Liver (tissue), 9 donors: ENCODE measurements around the gene OR2W3. TPM values are rescaled to one million over a fixed set of nuclear protein-coding genes. Genes with fewer than 3 reads are reported as not detected.

Experiments
- DNase-seq: peaks from one replicate; pipeline ENCODE4 v3.0.0-alpha.2; 2017; ENCODE audit warnings: low spot score
- H3K27ac ChIP-seq, 2 donors: one replicate each; pipeline ENCODE4 v1.7.0; 2013; ENCODE audit warnings: inconsistent platforms in 2 of 2, low read length in 2 of 2, control low read depth in 1 of 2, low read depth in 1 of 2, mild to moderate bottlenecking in 1 of 2
- H3K27me3 ChIP-seq, 4 donors: one replicate each; pipeline versions ENCODE4 v1.6.1 to v1.7.0; 2013; ENCODE audit warnings: low read length in 3 of 4, inconsistent platforms in 1 of 4, mild to moderate bottlenecking in 1 of 4, moderate library complexity in 1 of 4; ENCODE audit not compliant: control insufficient read depth in 4 of 4, insufficient read depth in 4 of 4
- H3K36me3 ChIP-seq, 4 donors: one replicate each; pipeline versions ENCODE4 v1.6.1 to v1.7.0; 2013; ENCODE audit warnings: low read length in 3 of 4, mild to moderate bottlenecking in 3 of 4, low read depth in 1 of 4, moderate library complexity in 1 of 4; ENCODE audit not compliant: control insufficient read depth in 4 of 4, insufficient read depth in 3 of 4
- H3K4me1 ChIP-seq, 4 donors: one replicate each; pipeline versions ENCODE4 v1.6.1 to v1.7.0; 2013; ENCODE audit warnings: low read length in 3 of 4, mild to moderate bottlenecking in 3 of 4, moderate library complexity in 1 of 4; ENCODE audit not compliant: control insufficient read depth in 4 of 4, insufficient read depth in 4 of 4
- H3K4me3 ChIP-seq, 3 donors: one replicate each; pipeline versions ENCODE4 v1.6.1 to v1.7.0; 2013; ENCODE audit warnings: low read length in 3 of 3, control low read depth in 1 of 3, low read depth in 1 of 3, mild to moderate bottlenecking in 1 of 3
- H3K9ac ChIP-seq, 2 donors: one replicate each; pipeline ENCODE4 v1.7.0; 2013; ENCODE audit warnings: low read length in 2 of 2, mild to moderate bottlenecking in 2 of 2, moderate library complexity in 2 of 2, control low read depth in 1 of 2, low read depth in 1 of 2
- H3K9me3 ChIP-seq, 4 donors: one replicate each; pipeline versions ENCODE4 v1.6.1 to v1.7.0; 2013; ENCODE audit warnings: low read length in 3 of 4; ENCODE audit not compliant: control insufficient read depth in 4 of 4
- EGR1 ChIP-seq, 2 donors: IDR thresholded peaks; 2 replicates each; pipeline ENCODE4 v1.6.1; 2016 to 2018; ENCODE audit warnings: antibody characterized with exemption in 2 of 2, low read depth in 2 of 2
- FOXA1 ChIP-seq: IDR thresholded peaks from 2 replicates; pipeline ENCODE4 v1.6.1; 2016; ENCODE audit warnings: antibody characterized with exemption
- FOXA2 ChIP-seq: IDR thresholded peaks from 2 replicates; pipeline ENCODE4 v1.6.1; 2016; ENCODE audit warnings: antibody characterized with exemption
- GABPA ChIP-seq, 2 donors: IDR thresholded peaks in 1 of 2; conservative IDR thresholded peaks in 1 of 2; 2 replicates each; pipeline ENCODE4 v1.6.1; 2016; ENCODE audit warnings: antibody characterized with exemption in 2 of 2, mild to moderate bottlenecking in 1 of 2, moderate library complexity in 1 of 2
- HNF4A ChIP-seq, 2 donors: conservative IDR thresholded peaks; 2 replicates each; pipeline ENCODE4 v1.6.1; 2016; ENCODE audit warnings: antibody characterized with exemption in 2 of 2, mild to moderate bottlenecking in 2 of 2
- JUND ChIP-seq, 2 donors: IDR thresholded peaks; 2 replicates each; pipeline ENCODE4 v1.6.1; 2016; ENCODE audit warnings: antibody characterized with exemption in 2 of 2
- RAD21 ChIP-seq, 2 donors: IDR thresholded peaks; 2 replicates each; pipeline ENCODE4 v1.6.1; 2016; ENCODE audit warnings: antibody characterized with exemption in 2 of 2, mild to moderate bottlenecking in 2 of 2
- RXRA ChIP-seq, 2 donors: IDR thresholded peaks; 2 replicates each; pipeline ENCODE4 v1.6.1; 2017 to 2018; ENCODE audit warnings: antibody characterized with exemption in 2 of 2, mild to moderate bottlenecking in 1 of 2
- YY1 ChIP-seq: IDR thresholded peaks from 2 replicates; pipeline ENCODE4 v1.6.1; 2016; ENCODE audit warnings: antibody characterized with exemption, mild to moderate bottlenecking
- WGBS: extraction: QIAGEN DNeasy Blood & Tissue Kit; methylation state at CpG from one replicate; pipeline ENCODE4 v1.1.7; 2013; 5-methylcytosine and 5-hydroxymethylcytosine counted together
- polyA plus RNA-seq, 2 donors: library from polyadenylated mRNA; stranded (reverse) in 1 of 2; unstranded in 1 of 2; fragments of 200-250 nt in 1 of 2; fragments of >200 nt in 1 of 2; fragmentation: Nextera tagmentation in 1 of 2; extraction: Ambion mirVana in 1 of 2; gene quantifications; one replicate each; pipeline versions ENCODE4 v1.2.1 to v1.2.3, GENCODE V29; 2013 to 2015
- total RNA-seq, 2 donors: library from RNA; depleted of rRNA; stranded (reverse); fragments of >200 nt; gene quantifications; one replicate each; pipeline ENCODE4 v1.2.3, GENCODE V29; 2014
- TF ChIP-seq, protein P1 (sequence below): IDR thresholded peaks from 2 replicates; pipeline ENCODE4 v1.6.1; 2016; ENCODE audit warnings: antibody characterized with exemption, mild to moderate bottlenecking
- TF ChIP-seq, protein P2 (sequence below): IDR thresholded peaks from 2 replicates; pipeline ENCODE4 v1.6.1; 2016; ENCODE audit warnings: antibody characterized with exemption
- TF ChIP-seq, protein P3 (sequence below): IDR thresholded peaks from 2 replicates; pipeline ENCODE4 v1.6.1; 2016; ENCODE audit warnings: antibody characterized with exemption
- TF ChIP-seq, protein P4 (sequence below): IDR thresholded peaks from 2 replicates; pipeline ENCODE4 v1.6.1; 2016; ENCODE audit warnings: antibody characterized with exemption
- donor health status: healthy.
- donor health status: healthy.
- donor health status: healthy.
- donor health status: healthy.
- donor health status: healthy.

Gene OR2W3
- total and polyA plus RNA-seq, 4 donors = 13.4 TPM; not detected in 3

GRCh38 chr1:247904122-247904521 is 8.7 kb downstream of the OR2W3 start:
- Histone ChIP-seq H3K9me3 (peaks cover 0 to 4% (median 0%) of the 10 kb centered on the region in 4 donors), H3K4me3 (no peak overlapping the region), H3K27me3 (no peaks in the 10 kb centered on the region), H3K4me1 (no peaks in the 10 kb centered on the region), H3K9ac (no peak overlapping the region), H3K27ac (no peak overlapping the region), H3K36me3 (no peaks in the 10 kb centered on the region)
- WGBS = 69% methylated on average over 6 of the region's 6 CpGs
- DNase-seq = no peak
- TF ChIP-seq, protein P1, sequence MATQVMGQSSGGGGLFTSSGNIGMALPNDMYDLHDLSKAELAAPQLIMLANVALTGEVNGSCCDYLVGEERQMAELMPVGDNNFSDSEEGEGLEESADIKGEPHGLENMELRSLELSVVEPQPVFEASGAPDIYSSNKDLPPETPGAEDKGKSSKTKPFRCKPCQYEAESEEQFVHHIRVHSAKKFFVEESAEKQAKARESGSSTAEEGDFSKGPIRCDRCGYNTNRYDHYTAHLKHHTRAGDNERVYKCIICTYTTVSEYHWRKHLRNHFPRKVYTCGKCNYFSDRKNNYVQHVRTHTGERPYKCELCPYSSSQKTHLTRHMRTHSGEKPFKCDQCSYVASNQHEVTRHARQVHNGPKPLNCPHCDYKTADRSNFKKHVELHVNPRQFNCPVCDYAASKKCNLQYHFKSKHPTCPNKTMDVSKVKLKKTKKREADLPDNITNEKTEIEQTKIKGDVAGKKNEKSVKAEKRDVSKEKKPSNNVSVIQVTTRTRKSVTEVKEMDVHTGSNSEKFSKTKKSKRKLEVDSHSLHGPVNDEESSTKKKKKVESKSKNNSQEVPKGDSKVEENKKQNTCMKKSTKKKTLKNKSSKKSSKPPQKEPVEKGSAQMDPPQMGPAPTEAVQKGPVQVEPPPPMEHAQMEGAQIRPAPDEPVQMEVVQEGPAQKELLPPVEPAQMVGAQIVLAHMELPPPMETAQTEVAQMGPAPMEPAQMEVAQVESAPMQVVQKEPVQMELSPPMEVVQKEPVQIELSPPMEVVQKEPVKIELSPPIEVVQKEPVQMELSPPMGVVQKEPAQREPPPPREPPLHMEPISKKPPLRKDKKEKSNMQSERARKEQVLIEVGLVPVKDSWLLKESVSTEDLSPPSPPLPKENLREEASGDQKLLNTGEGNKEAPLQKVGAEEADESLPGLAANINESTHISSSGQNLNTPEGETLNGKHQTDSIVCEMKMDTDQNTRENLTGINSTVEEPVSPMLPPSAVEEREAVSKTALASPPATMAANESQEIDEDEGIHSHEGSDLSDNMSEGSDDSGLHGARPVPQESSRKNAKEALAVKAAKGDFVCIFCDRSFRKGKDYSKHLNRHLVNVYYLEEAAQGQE = no peak
- TF ChIP-seq HNF4A (conservative IDR thresholded peaks at IDR 0.05) = no peak
- TF ChIP-seq, protein P2, sequence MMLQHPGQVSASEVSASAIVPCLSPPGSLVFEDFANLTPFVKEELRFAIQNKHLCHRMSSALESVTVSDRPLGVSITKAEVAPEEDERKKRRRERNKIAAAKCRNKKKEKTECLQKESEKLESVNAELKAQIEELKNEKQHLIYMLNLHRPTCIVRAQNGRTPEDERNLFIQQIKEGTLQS = no peak
- TF ChIP-seq RXRA (IDR thresholded peaks at IDR 0.05) = no peak
- TF ChIP-seq, protein P3, sequence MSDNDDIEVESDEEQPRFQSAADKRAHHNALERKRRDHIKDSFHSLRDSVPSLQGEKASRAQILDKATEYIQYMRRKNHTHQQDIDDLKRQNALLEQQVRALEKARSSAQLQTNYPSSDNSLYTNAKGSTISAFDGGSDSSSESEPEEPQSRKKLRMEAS = no peak

DNA sequence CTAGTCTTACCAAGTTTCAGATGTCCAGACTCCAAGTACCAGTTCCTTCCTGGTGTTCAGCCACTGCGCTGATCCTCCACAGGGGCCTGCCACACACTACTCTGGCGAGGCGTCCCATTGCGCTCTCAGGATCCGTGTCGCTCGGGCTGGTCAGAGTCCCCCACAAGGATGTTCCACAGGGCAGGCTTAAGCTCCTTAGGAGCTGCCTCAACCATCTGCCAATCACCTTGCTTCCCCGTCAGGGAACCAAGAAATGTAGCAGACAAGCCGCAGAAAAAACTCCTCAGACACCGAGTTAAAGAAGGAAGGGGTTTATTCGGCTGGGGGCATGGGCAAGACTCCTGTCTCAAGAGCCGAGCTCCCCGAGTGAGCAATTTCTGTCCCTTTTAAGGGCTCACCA is 9.8 kb downstream of the OR2W3 start:
- no peaks in the 10 kb centered on the region for H3K27me3 ChIP-seq
- no peak overlapping the region for H3K9ac ChIP-seq
- WGBS = 86% methylated on average over 13 of the region's 13 CpGs
- H3K27ac ChIP-seq = no peak overlapping the region
- H3K9me3 ChIP-seq = peaks cover 0 to 4% (median 0%) of the 10 kb centered on the region in 4 donors
- no peaks in the 10 kb centered on the region for H3K4me1 ChIP-seq
- TF ChIP-seq GABPA (IDR thresholded peaks at IDR 0.05 in 1 of 2, conservative IDR thresholded peaks at IDR 0.05 in 1 of 2) (no peak), EGR1 (IDR thresholded peaks at IDR 0.05; ENCODE audit: low read depth in 2 of 2) (no peak), RAD21 (IDR thresholded peaks at IDR 0.05) (no peak), JUND (IDR thresholded peaks at IDR 0.05) (no peak), FOXA1 (no peak), FOXA2 (no peak), YY1 (no peak)
- TF ChIP-seq, protein P3 = no peak
- TF ChIP-seq, protein P1 = no peak
- TF ChIP-seq, protein P4, sequence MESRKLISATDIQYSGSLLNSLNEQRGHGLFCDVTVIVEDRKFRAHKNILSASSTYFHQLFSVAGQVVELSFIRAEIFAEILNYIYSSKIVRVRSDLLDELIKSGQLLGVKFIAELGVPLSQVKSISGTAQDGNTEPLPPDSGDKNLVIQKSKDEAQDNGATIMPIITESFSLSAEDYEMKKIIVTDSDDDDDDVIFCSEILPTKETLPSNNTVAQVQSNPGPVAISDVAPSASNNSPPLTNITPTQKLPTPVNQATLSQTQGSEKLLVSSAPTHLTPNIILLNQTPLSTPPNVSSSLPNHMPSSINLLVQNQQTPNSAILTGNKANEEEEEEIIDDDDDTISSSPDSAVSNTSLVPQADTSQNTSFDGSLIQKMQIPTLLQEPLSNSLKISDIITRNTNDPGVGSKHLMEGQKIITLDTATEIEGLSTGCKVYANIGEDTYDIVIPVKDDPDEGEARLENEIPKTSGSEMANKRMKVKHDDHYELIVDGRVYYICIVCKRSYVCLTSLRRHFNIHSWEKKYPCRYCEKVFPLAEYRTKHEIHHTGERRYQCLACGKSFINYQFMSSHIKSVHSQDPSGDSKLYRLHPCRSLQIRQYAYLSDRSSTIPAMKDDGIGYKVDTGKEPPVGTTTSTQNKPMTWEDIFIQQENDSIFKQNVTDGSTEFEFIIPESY = no peak
- no peak overlapping the region for H3K4me3 ChIP-seq
- no peaks in the 10 kb centered on the region for H3K36me3 ChIP-seq
- no peak for DNase-seq
